ENCODE data around the gene MRPL32. TPM values are rescaled to one million over a fixed set of nuclear protein-coding genes. Genes with fewer than 3 reads are reported as not detected.

MRPL32 gene
- polyA plus RNA-seq, 2 of the 4 experiments (the other 2 are of a cell fraction): 76.0 to 90.4 TPM

GRCh38 chr7:42911454-42912447 lies 20.4 kb upstream of the MRPL32 start, which contains the start of gene C7orf25:
Gene C7orf25 (minus strand): TSS chr7:42912070. CDS start chr7:42910900, 1,170 bp downstream.
- ATAC-seq (peak; percentile 93 to 96), FAIRE-seq (no peak), DNase-seq (ENCODE audit: low read depth in 1 of 2, low spot score in 1 of 2) (peak; percentile 84 to 95)
- H3K27ac ChIP-seq: peak within 1 kb of the TSS; percentile 87 to 95
- WGBS (ENCODE audit: missing lambda C conversion rate): under 1% methylated on average over 17 of the region's 95 CpGs
- H3K4me1 ChIP-seq: peaks cover 13% of the 10 kb centered on the region
- H3K9me3 ChIP-seq: no peaks in the 10 kb centered on the region
- peak within 1 kb of the TSS; percentile 79 for H3K4me3 ChIP-seq
- TF ChIP-seq MAX (IDR thresholded peaks at IDR 0.05): peak; percentile 85
- TF ChIP-seq JUN (IDR thresholded peaks at IDR 0.05): peak; percentile 49 to 88; a peak in 4 of 5 replicates
- no peak for TF ChIP-seq CTCF (IDR thresholded peaks at IDR 0.05)
- peak; percentile 55 for TF ChIP-seq PHF8 (IDR thresholded peaks at IDR 0.05; ENCODE audit: borderline replicate concordance, low read depth)
- TF ChIP-seq USF2 (IDR thresholded peaks at IDR 0.05): peak; percentile 96
- peak; percentile 47; the same call in 1 of the 3 replicates for TF ChIP-seq BCL3 (IDR thresholded peaks at IDR 0.05)
- peak; percentile 70; the same call in 1 of the 2 replicates for TF ChIP-seq MAZ (IDR thresholded peaks at IDR 0.05; ENCODE audit: borderline replicate concordance, low read depth, low read length)
- no peak for TF ChIP-seq REST (IDR thresholded peaks at IDR 0.05)
- TF ChIP-seq POLR2AphosphoS2 (conservative IDR thresholded peaks at IDR 0.05; ENCODE audit: low read length): 0 out of 2 replicates have a peak, but pooled peaks have one; percentile 49
- TF ChIP-seq POLR2A (IDR thresholded peaks at IDR 0.05; ENCODE audit: low read length): peak; percentile 43
- no peak for TF ChIP-seq RFX5 (IDR thresholded peaks at IDR 0.05)
- peak; percentile 87 for TF ChIP-seq E2F6 (IDR thresholded peaks at IDR 0.05; ENCODE audit: borderline replicate concordance, low read depth)
- CTCF ChIA-PET: interaction anchor here (0.8 to 2.2 kb wide), 7 partner anchors 13 to 972 kb away, joined by 3 to 7 read pairs (median 4); partner anchors contain the start of gene STK17A
- POLR2A ChIA-PET: interaction anchor here (0.7 to 4.5 kb wide), 4 partner anchors 13 to 337 kb away, joined by 3 to 23 read pairs (median 5); partner anchors contain the start of genes MRPL32 and PSMA2
- peak within 1 kb of the TSS; percentile 84 for H3K4me2 ChIP-seq

GRCh38 chr7:42913591-42913990 lies 18.6 kb upstream of the MRPL32 start:
- H3K9me3 ChIP-seq: no peaks in the 10 kb centered on the region
- FAIRE-seq (no peak), ATAC-seq (no peak), DNase-seq (ENCODE audit: low read depth in 1 of 2, low spot score in 1 of 2) (no peak)
- H3K4me2 ChIP-seq: no peak overlapping the region
- ChIA-PET POLR2A (interaction anchor here (0.7 to 4.5 kb wide), 2 partner anchors 19 to 669 kb away, joined by 4 to 23 read pairs; partner anchors contain the start of genes MRPL32, PSMA2 and STK17A), CTCF (interaction anchor here (1.0 to 1.4 kb wide), 3 partner anchors 19 to 669 kb away, joined by 3 to 4 read pairs (median 3); partner anchors contain the start of gene STK17A)
- peaks cover 13% of the 10 kb centered on the region for H3K4me1 ChIP-seq
- 59% methylated on average over 2 of the region's 2 CpGs for WGBS (ENCODE audit: missing lambda C conversion rate)
- H3K27ac ChIP-seq: no peak overlapping the region
- H3K4me3 ChIP-seq: no peak overlapping the region
- TF ChIP-seq SMC3 (IDR thresholded peaks at IDR 0.05) (no peak), POLR2AphosphoS2 (conservative IDR thresholded peaks at IDR 0.05; ENCODE audit: low read length) (no peak), CBX2 (IDR thresholded peaks at IDR 0.05; ENCODE audit: borderline replicate concordance, low read depth) (no peak), HMGXB4 (CRISPR knock-in tag; IDR thresholded peaks at IDR 0.05; ENCODE audit: borderline replicate concordance) (no peak), PHF8 (IDR thresholded peaks at IDR 0.05; ENCODE audit: borderline replicate concordance, low read depth) (no peak), RCOR1 (IDR thresholded peaks at IDR 0.05; ENCODE audit: low read depth, low read length) (no peak), MAFK (IDR thresholded peaks at IDR 0.05; ENCODE audit: partially characterized antibody) (no peak), HEYL (CRISPR knock-in tag; IDR thresholded peaks at IDR 0.05) (no peak), NFE2L2 (conservative IDR thresholded peaks at IDR 0.05; ENCODE audit: low read length) (no peak), USF2 (IDR thresholded peaks at IDR 0.05) (no peak), POLR2A (IDR thresholded peaks at IDR 0.05; ENCODE audit: low read length) (no peak), RNF2 (IDR thresholded peaks at IDR 0.05; ENCODE audit: borderline replicate concordance, low read depth) (no peak)
